ENCODE results near the gene TMEM254.
"Not testable (repeated sequence)": the region's sequence is repeated elsewhere in the genome, so short reads cannot be mapped to it uniquely, and the experiment has no call there.

The TMEM254 gene

DNA sequence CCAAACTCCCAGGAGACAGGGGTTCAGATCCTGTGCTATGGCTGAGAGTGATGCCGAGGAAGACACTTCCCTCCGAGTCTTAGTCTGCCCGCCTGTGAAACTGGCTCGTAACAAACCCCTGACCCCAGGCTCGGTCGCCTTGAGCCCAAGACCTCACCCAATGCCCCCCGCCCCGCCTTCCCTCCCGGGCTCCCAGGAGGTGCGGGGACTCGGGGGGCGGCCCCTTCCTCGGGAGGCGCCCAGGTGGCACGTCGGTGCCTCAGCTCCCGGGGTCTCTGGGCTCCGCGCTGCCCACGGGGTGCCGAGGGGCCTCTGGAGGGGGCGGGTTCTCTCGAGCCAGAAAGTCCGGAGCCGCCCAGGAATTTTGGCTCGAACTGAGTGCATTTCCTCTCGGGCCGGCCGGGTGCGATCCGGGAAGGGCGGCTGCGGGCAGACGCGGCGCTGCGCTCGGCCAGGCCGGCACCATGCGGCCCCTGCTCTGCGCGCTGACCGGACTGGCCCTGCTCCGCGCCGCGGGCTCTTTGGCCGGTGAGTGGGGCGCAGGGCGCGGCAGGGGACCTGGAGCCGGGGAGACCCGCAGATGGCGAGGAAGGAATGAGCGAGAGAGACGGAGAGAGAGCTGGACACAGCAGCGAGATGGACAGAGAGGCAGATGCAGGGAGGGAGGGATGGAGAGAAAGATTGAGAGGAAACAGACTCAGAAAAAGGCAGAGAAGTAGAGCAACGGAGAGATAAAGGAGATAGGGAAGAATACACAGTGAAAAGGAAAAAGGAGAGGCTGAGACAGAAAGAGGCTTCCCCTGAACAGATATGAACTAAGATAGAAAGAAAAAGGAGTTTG lies 54.1 kb downstream of the TMEM254 start, which contains the start of gene PLAC9:
Gene PLAC9, plus strand, starts transcription at position 432 of the 841 bp plus-strand sequence. Its CDS starts 33 bp downstream, at position 465.
- no peak for DNase-seq (ENCODE audit: low read depth in 1 of 2, low spot score in 1 of 2)

DNA sequence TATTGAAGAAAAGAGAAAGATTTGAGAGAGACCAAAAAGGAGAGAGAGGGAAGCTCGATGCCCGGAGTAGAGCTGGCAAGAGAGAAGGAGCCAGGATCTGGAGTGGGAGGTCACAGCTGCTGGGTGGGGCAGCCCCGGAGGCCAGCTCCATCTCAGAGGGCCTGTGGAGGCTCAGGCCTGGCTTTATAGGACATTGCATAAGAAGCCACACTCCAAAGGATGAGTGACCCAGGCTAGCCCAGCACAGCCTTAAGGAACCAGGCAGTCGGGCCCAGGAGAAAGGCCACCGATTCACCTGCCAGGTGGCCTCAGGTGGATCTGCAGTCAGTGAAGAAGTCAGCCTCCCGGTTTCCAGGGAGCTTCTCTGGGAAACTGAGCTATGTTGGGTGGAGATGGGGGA lies 54.7 kb downstream of the TMEM254 start:
- DNase-seq (ENCODE audit: low read depth in 1 of 2, low spot score in 1 of 2) = no peak

DNA sequence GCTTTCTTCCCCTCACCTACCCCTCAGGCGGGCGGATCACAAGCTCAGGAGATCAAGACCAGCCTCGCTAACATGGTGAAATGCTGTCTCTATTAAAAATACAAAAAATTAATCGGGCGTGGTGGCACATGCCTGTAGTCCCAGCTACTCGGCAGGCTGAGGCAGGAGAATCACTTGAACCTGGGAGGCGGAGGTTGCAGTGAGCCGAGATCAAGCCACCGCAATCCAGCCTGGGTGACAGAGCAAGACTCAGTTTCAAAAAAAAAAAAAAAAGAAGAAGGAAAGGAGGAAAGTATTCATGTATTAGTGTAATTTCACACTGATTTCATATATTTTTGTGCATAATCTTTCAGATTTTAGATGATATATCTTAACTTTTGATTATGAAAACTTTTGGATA lies 55.2 kb downstream of the TMEM254 start:
- not testable (repeated sequence) for DNase-seq (ENCODE audit: low read depth in 1 of 2, low spot score in 1 of 2)

DNA sequence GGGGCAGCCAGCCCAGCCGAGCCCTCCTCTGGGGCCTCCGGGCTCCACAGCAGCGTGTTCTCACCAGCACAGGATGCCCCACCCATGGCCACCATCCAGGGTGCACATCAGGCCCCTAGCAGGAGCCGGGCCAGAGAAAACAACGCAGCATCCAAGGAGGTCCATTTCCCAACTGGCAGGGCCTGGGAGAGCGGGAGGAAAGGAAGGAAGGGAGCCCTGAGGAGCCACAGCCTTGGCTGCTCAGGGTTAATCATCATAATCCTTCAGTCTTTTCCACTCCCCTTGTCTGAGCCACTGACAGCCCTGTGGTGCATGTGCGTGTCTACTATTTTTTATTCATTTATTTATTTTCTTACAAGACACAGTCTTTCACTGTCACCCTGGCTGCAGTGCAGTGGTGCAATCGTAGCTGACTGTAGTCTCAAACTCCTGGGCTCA lies 57.7 kb downstream of the TMEM254 start:
- DNase-seq (ENCODE audit: low read depth in 1 of 2, low spot score in 1 of 2) = no peak

DNA sequence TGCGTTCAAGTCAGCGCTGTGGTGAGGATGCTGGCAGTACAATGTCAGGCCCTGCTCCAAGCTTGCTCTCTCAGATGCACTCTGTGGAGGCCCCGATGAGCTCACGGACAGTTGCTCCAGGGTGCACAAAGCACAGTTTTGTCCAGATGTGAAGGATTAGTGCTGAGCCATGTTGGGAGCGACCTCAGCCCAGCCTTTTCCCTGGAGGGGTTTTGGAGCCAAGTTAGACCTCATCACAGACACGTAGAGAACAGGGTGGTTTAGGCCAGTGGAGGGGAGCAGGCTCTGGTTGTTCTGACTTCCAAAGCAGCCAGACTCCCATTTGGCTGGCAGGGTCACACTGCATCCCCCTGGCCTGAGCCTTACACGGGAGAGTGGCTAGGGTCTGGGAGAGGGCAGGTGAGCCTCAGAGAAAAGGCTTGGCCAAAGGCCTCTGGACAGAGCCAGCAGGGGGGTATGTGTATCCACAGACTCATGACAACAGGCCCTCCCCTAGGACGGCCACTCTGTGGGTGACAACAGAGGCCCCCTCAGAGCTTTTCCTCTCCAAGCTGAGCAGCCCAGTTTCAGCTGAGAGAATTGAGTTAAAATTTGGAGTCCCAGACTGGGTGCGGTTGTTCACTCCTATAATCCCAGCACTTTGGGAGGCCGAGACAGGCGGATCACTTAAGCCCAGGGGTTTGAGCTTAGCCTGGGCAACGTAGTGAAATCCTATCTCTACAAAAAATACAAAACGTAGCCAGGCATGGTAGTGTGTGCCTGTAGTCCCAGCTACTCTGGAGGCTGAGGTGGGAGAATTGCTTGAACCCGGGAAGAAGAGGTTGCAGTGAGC lies 58.8 kb downstream of the TMEM254 start:
- no peak for DNase-seq (ENCODE audit: low read depth in 1 of 2, low spot score in 1 of 2)

DNA sequence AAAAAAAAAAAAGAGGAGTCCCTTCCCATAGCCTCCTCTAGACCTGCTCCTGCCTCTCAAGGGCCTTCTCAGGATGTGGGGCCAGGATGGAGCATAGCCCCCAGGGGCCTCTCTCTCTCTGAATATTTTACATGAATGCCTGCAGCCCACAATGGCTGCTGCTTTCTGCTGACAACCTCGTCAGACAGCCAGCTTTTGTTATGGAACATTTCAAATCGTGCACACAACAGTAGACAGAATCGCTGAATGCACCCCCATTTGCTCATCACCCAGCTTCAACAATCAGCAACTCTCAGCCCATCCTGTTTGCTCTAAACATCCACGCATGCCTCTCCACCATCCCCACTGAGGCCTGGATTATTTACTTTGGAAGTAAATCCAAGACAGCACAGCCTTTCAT lies 59.5 kb downstream of the TMEM254 start:
- no peak for DNase-seq (ENCODE audit: low read depth in 1 of 2, low spot score in 1 of 2)

DNA sequence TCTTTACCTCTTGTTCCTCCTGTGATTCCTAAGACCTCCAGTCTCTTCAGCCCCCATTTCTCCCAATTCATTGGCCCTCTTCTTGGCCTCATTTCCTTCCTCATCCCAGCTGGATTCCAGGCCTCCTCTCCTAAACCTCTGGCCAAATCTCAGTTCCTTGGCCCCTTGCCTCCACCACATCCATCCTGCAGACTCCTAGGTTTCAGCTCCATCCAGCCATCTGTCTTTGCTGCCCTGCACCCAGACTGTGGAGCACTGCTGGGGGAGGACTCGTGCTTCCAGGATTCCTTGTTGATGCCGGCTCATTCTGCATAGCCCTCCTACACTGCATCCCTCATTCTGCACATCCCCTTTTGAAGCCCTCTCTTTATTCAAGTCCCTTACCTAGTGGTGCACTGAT lies 60.8 kb downstream of the TMEM254 start:
- DNase-seq (ENCODE audit: low read depth in 1 of 2, low spot score in 1 of 2) = no peak

DNA sequence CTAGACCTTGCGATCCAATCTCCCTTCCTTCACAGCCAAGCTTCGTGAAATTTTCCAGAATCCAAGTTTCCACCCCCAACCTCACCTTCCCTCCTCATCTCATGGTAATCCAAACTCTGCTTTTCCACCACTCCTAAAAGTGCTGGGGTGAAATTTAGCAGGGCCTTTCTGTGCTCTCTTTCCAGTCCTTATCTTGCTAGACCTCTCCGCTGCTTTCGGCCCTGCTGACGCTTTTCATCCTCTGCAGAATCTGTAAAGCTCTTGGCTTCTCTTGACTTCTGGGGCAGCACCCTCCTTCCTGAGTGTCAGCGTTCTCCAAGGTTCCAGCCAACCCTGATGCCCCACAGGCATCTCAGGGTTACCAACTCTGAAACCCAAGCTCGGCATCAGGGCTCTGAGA lies 61.8 kb downstream of the TMEM254 start:
- no peak for DNase-seq (ENCODE audit: low read depth in 1 of 2, low spot score in 1 of 2)

DNA sequence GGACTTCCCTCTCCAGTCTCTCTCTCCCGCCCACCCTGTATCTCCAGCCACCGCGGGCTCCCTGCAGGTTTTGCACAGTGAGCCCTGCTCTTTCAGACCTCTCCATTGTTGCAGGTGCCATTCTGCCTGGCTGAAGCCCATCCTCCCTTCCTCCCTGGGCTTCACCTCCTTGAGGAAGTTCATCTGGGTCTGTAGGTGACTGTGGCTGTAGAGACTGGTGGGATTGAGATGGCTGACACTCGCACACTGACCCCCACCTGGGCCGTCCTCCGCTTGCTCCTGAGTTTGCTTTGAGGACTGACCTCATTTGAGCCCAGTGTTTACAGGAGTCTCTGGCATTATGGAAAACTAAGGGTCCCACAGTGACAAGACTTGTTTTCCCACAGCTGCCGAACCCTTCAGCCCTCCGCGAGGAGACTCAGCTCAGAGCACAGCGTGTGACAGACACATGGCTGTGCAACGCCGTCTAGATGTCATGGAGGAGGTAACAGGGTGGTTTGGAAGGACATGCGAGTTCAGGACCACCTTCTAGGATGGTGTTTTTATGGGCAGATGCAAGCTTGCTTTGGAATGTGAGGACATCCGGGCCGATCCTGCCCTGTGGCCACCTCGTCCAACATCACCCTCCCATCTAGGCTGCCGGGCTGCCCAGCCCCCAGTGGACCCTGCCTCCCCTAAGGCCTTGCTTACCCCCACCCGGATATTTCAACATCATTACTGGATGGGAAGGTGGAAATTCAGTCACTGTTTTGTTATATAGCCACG lies 63.4 kb downstream of the TMEM254 start:
- no peak for DNase-seq (ENCODE audit: low read depth in 1 of 2, low spot score in 1 of 2)

Data from activated CD4-positive, alpha-beta T cell treated with anti-CD3 and anti-CD28 coated beads, Interleukin-2, amount 50 U/mL, for 24 hours (primary cell).